Left ventricle myocardium inferior (tissue), 1 donor: Measurements from ENCODE around the gene STIM1. TPM values are rescaled to one million over a fixed set of nuclear protein-coding genes. Genes with fewer than 3 reads are reported as not detected.

Experiments used
- DNase-seq: peaks from one replicate; pipeline ENCODE4 v3.0.0-alpha.2; 2020
- H3K27ac ChIP-seq: fragments of 200-600 bp; replicated peaks from 2 replicates; pipeline ENCODE4 v1.8.0; 2021
- H3K27me3 ChIP-seq: fragments of 200-600 bp; 2 replicates; pipeline ENCODE4 v1.8.0; 2021; ENCODE audit warnings: low read depth
- H3K36me3 ChIP-seq: fragments of 200-600 bp; 2 replicates; pipeline ENCODE4 v1.8.0; 2021
- H3K4me1 ChIP-seq: fragments of 200-600 bp; 2 replicates; pipeline ENCODE4 v1.8.0; 2021
- H3K4me3 ChIP-seq: fragments of 200-600 bp; 2 replicates; pipeline ENCODE4 v1.8.0; 2021; ENCODE audit warnings: mild to moderate bottlenecking, moderate library complexity
- H3K9me3 ChIP-seq: fragments of 200-600 bp; replicated peaks from 2 replicates; pipeline ENCODE4 v1.8.0; 2021
- intact Hi-C: fragments of 100-400 bp; cut with micrococcal nuclease; formaldehyde crosslinking; loops from one replicate; pipeline ENCODE4 v1.11.0; 2022
- total RNA-seq: library from RNA; stranded (reverse); fragmentation: NEBNext Ultra II Directional; extraction: Animal tissue kit (Norgen Biotek cat#: 25700); gene quantifications from one replicate; pipeline ENCODE4 v1.2.1, GENCODE V29; 2021
- TF ChIP-seq, protein P1 (sequence below): fragments of 200-600 bp; IDR thresholded peaks from 2 replicates; pipeline ENCODE4 v1.8.0; 2021; ENCODE audit warnings: antibody characterized with exemption, mild to moderate bottlenecking, borderline replicate concordance
- donor health status: DM: no; HTN: yes; CAD: no; lungs with severe emphysema.

Gene STIM1
- total RNA-seq, 1 donor from 2014 or later = 32.0 TPM

DNA sequence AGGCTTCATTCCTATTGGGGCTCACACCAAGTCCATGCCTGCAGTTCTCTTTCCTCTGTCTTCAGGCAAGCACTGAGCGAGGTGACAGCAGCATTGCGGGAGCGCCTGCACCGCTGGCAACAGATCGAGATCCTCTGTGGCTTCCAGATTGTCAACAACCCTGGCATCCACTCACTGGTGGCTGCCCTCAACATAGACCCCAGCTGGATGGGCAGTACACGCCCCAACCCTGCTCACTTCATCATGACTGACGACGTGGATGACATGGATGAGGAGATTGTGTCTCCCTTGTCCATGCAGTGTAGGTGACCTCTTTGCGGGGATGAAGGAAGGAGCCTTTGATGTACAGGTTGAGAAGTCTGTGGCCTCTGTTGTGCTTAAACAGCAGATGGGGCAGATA lies 227.7 kb downstream of the STIM1 start:
- intact Hi-C loops = no loop called here
- H3K4me3 ChIP-seq = no peak overlapping the region
- TF ChIP-seq, protein P1, sequence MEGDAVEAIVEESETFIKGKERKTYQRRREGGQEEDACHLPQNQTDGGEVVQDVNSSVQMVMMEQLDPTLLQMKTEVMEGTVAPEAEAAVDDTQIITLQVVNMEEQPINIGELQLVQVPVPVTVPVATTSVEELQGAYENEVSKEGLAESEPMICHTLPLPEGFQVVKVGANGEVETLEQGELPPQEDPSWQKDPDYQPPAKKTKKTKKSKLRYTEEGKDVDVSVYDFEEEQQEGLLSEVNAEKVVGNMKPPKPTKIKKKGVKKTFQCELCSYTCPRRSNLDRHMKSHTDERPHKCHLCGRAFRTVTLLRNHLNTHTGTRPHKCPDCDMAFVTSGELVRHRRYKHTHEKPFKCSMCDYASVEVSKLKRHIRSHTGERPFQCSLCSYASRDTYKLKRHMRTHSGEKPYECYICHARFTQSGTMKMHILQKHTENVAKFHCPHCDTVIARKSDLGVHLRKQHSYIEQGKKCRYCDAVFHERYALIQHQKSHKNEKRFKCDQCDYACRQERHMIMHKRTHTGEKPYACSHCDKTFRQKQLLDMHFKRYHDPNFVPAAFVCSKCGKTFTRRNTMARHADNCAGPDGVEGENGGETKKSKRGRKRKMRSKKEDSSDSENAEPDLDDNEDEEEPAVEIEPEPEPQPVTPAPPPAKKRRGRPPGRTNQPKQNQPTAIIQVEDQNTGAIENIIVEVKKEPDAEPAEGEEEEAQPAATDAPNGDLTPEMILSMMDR = no peak
- no peaks in the 10 kb centered on the region for H3K4me1 ChIP-seq
- H3K9me3 ChIP-seq = no peaks in the 10 kb centered on the region
- H3K27ac ChIP-seq = no peak overlapping the region
- DNase-seq = no peak
- H3K27me3 ChIP-seq = no peaks in the 10 kb centered on the region
- peaks cover 53% of the 10 kb centered on the region for H3K36me3 ChIP-seq

DNA sequence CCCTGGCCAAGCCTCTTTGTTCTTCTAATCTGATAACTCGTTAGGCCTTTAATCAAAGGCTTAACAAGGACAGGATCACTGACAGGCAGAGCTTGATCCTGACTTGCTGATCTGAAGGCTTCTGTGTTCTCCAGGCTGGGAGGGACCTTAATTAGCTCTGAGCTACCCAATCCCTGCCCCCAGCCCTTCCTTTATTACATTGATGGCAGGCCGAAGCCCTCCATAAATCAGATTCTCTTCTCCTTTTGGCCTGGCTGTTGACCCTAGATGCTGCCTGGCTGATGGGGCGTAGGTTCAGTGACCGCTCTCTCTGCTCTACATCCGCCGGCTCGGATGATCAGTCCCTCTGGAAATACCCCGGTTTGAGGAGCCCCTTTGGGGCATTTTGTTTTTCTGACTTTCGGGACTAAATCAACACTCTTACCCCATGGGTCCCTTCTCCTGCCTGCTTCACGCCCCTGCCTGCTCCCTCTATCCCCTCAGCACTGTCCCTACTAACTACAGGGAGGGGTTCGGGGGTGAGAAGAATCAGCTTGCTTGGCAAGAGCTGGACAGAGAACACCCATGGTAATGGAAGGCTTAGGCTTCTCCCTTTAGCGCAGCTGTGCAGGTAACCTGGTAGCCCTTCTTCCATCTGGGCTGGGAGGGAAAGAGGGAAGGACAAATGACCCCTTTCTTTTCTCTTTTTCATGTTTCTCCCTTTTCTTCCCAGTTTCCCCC lies 229.1 kb downstream of the STIM1 start:
- intact Hi-C loops = no loop called here
- TF ChIP-seq, protein P1 = no peak
- H3K36me3 ChIP-seq = peaks cover 56% of the 10 kb centered on the region
- no peak for DNase-seq
- no peaks in the 10 kb centered on the region for H3K4me1 ChIP-seq
- H3K4me3 ChIP-seq = no peak overlapping the region
- H3K9me3 ChIP-seq = no peaks in the 10 kb centered on the region
- no peak overlapping the region for H3K27ac ChIP-seq
- no peaks in the 10 kb centered on the region for H3K27me3 ChIP-seq

DNA sequence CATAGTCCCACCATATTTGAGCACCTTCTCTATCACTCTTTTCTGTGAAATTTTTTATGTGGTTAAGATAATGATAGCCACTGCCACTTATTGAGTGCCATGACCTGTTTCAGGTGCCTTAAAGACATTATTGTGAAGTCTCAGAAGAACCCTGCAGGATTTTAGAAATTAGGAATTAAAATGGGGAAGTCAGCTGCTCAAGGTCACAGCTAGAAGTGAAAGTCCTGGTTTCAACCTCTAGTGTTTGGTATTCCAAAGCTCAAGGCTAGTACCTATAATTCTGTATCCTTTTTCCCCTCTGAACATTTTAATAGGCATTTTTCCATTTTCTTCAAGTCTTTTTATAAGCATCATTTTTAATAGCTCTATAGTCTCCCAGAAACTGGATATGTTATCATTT lies 230.1 kb downstream of the STIM1 start:
- Histone ChIP-seq H3K27ac (no peak overlapping the region), H3K9me3 (no peaks in the 10 kb centered on the region), H3K4me1 (no peaks in the 10 kb centered on the region), H3K4me3 (no peak overlapping the region), H3K27me3 (no peaks in the 10 kb centered on the region), H3K36me3 (peaks cover 56% of the 10 kb centered on the region)
- no peak for DNase-seq
- intact Hi-C loops = no loop called here
- TF ChIP-seq, protein P1 = no peak

DNA sequence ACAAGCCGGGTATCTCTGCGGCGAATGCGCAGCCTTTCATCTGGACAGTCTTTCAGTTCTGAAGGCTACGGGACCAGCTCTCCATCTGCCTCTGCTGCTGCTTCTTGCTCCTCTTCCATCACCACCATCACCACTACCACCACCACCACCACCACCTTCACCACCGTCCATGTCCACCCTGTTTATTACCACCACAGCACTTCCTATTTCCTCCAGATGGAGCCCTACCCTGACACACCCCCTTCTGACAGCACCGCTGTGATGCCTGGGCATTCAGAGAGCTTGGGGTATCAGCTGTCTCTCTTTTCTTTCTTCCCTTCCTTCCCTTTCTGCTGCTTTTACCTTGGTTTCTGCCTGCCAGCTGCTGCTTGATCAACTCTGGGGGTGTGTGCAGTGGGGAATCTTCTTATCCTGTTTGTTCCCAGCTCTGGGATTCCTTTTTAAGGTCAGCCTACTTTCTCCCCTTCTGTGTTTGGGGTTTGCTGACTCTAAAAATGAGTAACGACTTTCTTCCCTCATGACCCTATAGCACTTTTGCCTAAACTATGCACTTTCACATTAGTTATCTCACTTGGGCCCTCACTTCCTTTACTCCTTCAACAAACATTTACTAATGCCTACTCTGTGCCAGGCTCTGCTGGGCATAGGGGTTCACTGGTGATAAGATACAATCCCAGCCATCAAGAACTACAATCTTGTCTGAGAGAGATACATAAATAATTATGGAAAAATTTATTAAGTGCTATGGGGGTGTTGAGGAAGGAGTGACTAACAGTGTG lies 231.3 kb downstream of the STIM1 start:
- Histone ChIP-seq H3K27me3 (no peaks in the 10 kb centered on the region), H3K9me3 (no peaks in the 10 kb centered on the region), H3K4me3 (no peak overlapping the region), H3K4me1 (no peaks in the 10 kb centered on the region), H3K36me3 (peaks cover 51% of the 10 kb centered on the region), H3K27ac (no peak overlapping the region)
- no peak for DNase-seq
- intact Hi-C loops = no loop called here
- TF ChIP-seq, protein P1 = no peak

DNA sequence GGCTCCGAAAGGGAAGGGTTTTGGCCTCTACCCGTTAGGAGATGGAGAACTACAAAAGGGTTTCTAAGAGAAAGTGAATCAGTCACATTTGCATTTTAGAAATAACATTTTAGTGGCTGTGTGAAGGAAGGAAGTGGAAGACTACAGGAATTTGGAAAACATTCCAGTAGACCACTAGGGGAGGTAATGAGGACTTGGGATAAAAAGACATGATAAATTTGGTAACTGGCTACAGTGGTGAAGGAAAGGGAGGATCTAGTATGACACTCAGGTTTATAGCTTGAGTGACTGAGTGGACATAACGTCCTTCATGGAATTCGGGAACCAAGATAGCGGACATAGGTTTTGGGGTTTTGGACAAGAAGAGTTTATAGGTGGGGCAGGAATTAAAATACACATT lies 232.1 kb downstream of the STIM1 start:
- TF ChIP-seq, protein P1 = no peak
- H3K4me1 ChIP-seq = no peaks in the 10 kb centered on the region
- H3K27ac ChIP-seq = no peak overlapping the region
- H3K36me3 ChIP-seq = peaks cover 45% of the 10 kb centered on the region
- intact Hi-C loops = no loop called here
- no peak overlapping the region for H3K4me3 ChIP-seq
- no peaks in the 10 kb centered on the region for H3K9me3 ChIP-seq
- DNase-seq = no peak
- H3K27me3 ChIP-seq = no peaks in the 10 kb centered on the region
